K562 (cell line): Measurements from ENCODE around the gene ISY1.

Experiments used
- CBFA2T3 ChIP-seq: fragments of 450-650 bp; IDR thresholded peaks from 2 replicates; pipeline ENCODE4 v1.6.1; 2017
- CHD1 ChIP-seq: fragments of 200-600 bp; sonication (generic); IDR thresholded peaks from one replicate; pipeline ENCODE4 v1.6.1; 2012; ENCODE audit warnings: mild to moderate bottlenecking, moderate library complexity, low read length, inconsistent platforms
- CHD7 ChIP-seq: fragments of 200-600 bp; sonication (generic); IDR thresholded peaks from one replicate; pipeline ENCODE4 v1.6.1; 2012; ENCODE audit warnings: mild to moderate bottlenecking, low read depth, low read length, inconsistent platforms
- EGR1 ChIP-seq: fragments of 450-650 bp; conservative IDR thresholded peaks from 2 replicates; pipeline ENCODE4 v1.6.1; 2017; ENCODE audit warnings: mild to moderate bottlenecking
- ETS2 ChIP-seq: IDR thresholded peaks from 2 replicates; pipeline ENCODE4 v1.6.1; 2016; ENCODE audit warnings: borderline replicate concordance, missing genetic modification characterization, mild to moderate bottlenecking, moderate library complexity, missing compliant biosample characterization; ENCODE audit not compliant: poor library complexity, severe bottlenecking
- EZH2 ChIP-seq: IDR thresholded peaks from 2 replicates; pipeline ENCODE4 v1.6.1; 2012; ENCODE audit warnings: low read depth, mild to moderate bottlenecking, inconsistent platforms, low read length, borderline replicate concordance
- MTA3 ChIP-seq: fragments of 450-650 bp; formaldehyde crosslinking; IDR thresholded peaks from 2 replicates; pipeline ENCODE4 v1.6.1; 2017; ENCODE audit warnings: mild to moderate bottlenecking, borderline replicate concordance
- PCBP1 ChIP-seq: fragments of 200-400 bp; formaldehyde crosslinking; IDR thresholded peaks from 2 replicates; pipeline ENCODE4 v1.6.1; 2018; ENCODE audit warnings: mild to moderate bottlenecking, low read depth, low read length; ENCODE audit not compliant: poor library complexity, severe bottlenecking
- SIX5 ChIP-seq, 2 experiments: IDR thresholded peaks; 2 replicates each; pipeline ENCODE4 v1.6.1; 2011; ENCODE audit warnings: low read length in 2 of 2, borderline replicate concordance in 1 of 2, low read depth in 1 of 2, mild to moderate bottlenecking in 1 of 2, moderate library complexity in 1 of 2; ENCODE audit not compliant: insufficient read depth in 1 of 2
- ZNF239 ChIP-seq: fragments of 250-450 bp; sonication (Bioruptor Pico); IDR thresholded peaks from 2 replicates; pipeline ENCODE4 v1.4.0; 2020; ENCODE audit warnings: mild to moderate bottlenecking
- TF ChIP-seq, protein P1 (sequence below): fragments of 250-450 bp; sonication (Bioruptor Pico); IDR thresholded peaks from 2 replicates; pipeline ENCODE4 v1.5.0; 2021; ENCODE audit warnings: mild to moderate bottlenecking, moderate library complexity
- TF ChIP-seq, protein P2 (sequence below), 3 experiments: IDR thresholded peaks in 2 of 3; conservative IDR thresholded peaks in 1 of 3; 2 replicates each; pipeline ENCODE4 v1.5.1; 2011 to 2012; ENCODE audit warnings: low read length in 3 of 3, mild to moderate bottlenecking in 3 of 3, control low read depth in 2 of 3, improper control_type of control experiment in 1 of 3, inconsistent platforms in 1 of 3, low read depth in 1 of 3, mixed read lengths in 1 of 3, moderate library complexity in 1 of 3; ENCODE audit not compliant: insufficient read depth in 2 of 3

DNA sequence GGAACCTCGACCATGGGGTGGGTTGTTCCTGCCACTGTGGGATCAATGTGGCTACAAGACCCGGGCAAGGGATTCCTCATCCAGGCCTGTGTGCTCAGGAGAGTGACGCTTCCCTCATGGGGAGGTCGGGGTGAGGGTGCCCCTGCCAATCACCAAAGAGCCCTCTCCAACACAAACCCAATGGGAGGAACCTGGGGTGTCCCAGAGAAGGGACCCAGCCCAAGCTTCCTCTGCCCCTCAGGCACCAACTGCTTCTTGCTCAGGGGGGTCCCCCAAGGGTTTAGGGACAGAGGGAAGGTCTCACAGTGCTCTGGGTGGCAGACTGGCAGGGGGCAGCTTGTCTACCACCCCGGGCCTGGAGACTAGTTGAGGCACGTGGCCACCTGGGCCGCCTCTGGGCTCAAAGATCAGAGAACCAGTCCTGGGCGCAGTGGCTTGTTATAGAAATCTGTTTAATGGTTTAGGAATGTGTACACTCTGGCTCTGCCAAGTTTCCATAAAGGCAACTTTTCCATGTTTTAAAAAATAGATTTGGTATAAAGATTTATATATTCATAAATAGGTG lies 73.6 kb downstream of the ISY1 start:
- TF ChIP-seq CBFA2T3, result no peak
- no peak for TF ChIP-seq EZH2
- TF ChIP-seq, protein P1, sequence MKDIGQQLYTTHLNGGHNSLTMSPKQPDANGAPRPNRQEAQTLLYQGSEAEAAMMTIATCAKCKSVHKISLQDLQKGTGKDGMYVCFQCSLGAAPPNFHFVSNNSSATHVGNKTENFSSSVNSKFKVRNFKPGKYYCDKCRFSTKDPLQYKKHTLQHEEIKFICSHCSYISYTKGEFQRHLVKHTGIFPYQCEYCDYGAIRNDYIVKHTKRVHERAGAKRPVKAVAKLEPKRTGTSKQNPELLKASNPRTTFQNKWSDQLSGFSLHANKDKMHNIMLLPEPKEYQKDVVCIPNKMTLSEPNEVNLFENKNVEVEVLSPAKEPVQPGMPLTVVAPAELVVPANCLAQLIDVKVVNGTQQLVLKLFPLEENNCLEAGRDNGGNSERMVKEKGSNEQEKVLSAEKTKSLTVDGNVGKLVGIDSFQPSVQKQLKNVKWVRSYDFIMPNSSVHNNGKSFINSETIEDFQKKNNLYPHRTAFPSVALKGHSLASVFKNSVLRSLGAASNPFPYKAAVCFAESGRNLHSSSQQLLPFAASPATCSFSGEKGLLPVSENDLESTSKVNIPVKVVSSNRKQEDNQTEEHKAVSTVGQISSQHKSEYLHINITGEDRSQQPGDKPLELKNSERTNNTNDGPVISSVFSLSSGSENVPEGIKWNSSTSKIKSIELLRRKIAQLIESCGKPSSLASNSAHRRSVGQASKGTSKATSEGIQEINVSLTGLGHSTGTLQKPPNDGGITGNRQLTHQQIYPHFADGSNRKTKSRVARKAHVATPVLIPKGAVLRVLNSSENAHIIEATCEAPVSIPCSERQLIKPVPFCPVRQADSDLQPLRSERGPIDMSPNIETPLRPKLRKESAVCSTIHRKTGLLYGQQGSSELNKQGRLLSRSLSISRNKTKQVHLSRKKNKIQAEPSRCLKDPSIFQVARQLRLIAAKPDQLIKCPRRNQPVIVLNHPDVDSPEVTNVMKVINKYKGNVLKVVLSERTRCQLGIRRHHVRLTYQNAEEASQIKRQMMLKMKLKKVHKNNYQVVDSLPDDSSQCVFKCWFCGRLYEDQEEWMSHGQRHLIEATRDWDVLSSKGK (CRISPR knock-in tag), result no peak
- TF ChIP-seq CHD1, result no peak
- TF ChIP-seq, protein P2, sequence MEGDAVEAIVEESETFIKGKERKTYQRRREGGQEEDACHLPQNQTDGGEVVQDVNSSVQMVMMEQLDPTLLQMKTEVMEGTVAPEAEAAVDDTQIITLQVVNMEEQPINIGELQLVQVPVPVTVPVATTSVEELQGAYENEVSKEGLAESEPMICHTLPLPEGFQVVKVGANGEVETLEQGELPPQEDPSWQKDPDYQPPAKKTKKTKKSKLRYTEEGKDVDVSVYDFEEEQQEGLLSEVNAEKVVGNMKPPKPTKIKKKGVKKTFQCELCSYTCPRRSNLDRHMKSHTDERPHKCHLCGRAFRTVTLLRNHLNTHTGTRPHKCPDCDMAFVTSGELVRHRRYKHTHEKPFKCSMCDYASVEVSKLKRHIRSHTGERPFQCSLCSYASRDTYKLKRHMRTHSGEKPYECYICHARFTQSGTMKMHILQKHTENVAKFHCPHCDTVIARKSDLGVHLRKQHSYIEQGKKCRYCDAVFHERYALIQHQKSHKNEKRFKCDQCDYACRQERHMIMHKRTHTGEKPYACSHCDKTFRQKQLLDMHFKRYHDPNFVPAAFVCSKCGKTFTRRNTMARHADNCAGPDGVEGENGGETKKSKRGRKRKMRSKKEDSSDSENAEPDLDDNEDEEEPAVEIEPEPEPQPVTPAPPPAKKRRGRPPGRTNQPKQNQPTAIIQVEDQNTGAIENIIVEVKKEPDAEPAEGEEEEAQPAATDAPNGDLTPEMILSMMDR (IDR thresholded peaks at IDR 0.05 in 2 of 3, conservative IDR thresholded peaks at IDR 0.05 in 1 of 3; ENCODE audit: insufficient read depth in 2 of 3, low read depth in 1 of 3, low read length in 3 of 3), result no peak
- no peak for TF ChIP-seq PCBP1
- no peak for TF ChIP-seq ZNF239
- TF ChIP-seq ETS2 (tag), result no peak
- no peak for TF ChIP-seq SIX5 (IDR thresholded peaks at IDR 0.05; ENCODE audit: borderline replicate concordance in 1 of 2, insufficient read depth in 1 of 2, low read depth in 1 of 2, low read length in 2 of 2)
- TF ChIP-seq MTA3, result no peak
- no peak for TF ChIP-seq CHD7
- no peak for TF ChIP-seq EGR1
